ENCODE measurements around the gene C1orf116. TPM values are rescaled to one million over a fixed set of nuclear protein-coding genes. Genes with fewer than 3 reads are reported as not detected.

C1orf116 gene
- 1 to 10 TPM in 1 of 7 donors, under 1 TPM in 6; 0.09 to 1.0 (median 0.28) TPM for total RNA-seq
- polyA plus RNA-seq, result under 1 TPM in 2 of 3 donors, not detected in 1; 0.02 to 0.10 TPM
- long read RNA-seq, donor 1, result 0 reads
- long read RNA-seq, donor 2, result 0 reads

DNA sequence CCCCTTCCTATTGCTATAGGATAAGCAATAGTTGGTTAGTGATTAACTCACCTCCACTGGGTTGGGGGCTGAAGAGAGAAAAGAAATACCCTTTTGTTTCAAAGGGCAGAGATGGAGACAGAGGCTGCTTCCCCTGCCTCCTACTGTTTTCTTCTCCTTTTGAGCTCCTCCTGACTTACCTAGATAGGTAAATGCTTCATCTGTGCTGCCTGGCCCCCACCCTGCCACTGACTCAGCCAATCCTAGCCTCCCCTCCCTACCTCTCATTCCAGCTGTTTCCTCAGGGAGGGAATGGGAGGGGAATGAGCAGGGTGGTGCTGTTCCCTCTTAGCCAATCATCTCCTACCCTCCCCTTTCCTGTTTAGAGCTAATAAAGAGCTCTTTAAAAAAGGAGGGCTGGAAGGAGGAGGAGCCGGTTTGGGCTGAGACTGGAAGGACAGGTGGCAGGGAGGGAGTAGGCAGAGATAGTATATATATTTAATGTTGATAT lies at the start of gene C1orf116:
Gene C1orf116, minus strand, starts transcription at position 229 of the 490 bp plus-strand sequence. CDS start 5,158 bp downstream, outside the sequence.
- intact Hi-C loops (cut with DNase I; ENCODE audit: low total_unique reads), result no loop called here
- TF ChIP-seq CTCF (IDR thresholded peaks at IDR 0.05 in 8 of 11, conservative IDR thresholded peaks at IDR 0.05 in 3 of 11) (no peak), POLR2AphosphoS5 (IDR thresholded peaks at IDR 0.05) (no peak), POLR2A (IDR thresholded peaks at IDR 0.05) (no peak)
- Histone ChIP-seq H3K27me3 (replicated peaks in 1 of 7) (peaks cover 0 to 17% (median 0%) of the 10 kb centered on the region in 7 donors), H3K4me1 (peaks cover 0 to 10% (median 0%) of the 10 kb centered on the region in 6 donors), H3K9me3 (no peaks in the 10 kb centered on the region), H3K27ac (peak within 1 kb of the TSS in 4 of 8 donors; percentile 25 to 57 (median 43)), H3K4me3 (no peak within 1 kb of the TSS), H3K36me3 (no peaks in the 10 kb centered on the region)
- DNase-seq, result no peak
- 6 to 14% (median 8%) methylated on average over 1 of the region's 1 CpG for WGBS, 5 donors

- Histone ChIP-seq H3K9me3 (no peaks in the 10 kb centered on the region), H3K27ac (no peak overlapping the region), H3K27me3 (replicated peaks in 1 of 7) (no peaks in the 10 kb centered on the region), H3K36me3 (peaks cover 0 to 47% (median 0%) of the 10 kb centered on the region in 6 donors), H3K4me1 (peaks cover 0 to 29% (median 12%) of the 10 kb centered on the region in 6 donors), H3K4me3 (no peak overlapping the region)
- no peak for TF ChIP-seq POLR2A (IDR thresholded peaks at IDR 0.05)
- TF ChIP-seq CTCF (IDR thresholded peaks at IDR 0.05 in 8 of 11, conservative IDR thresholded peaks at IDR 0.05 in 3 of 11), result no peak
- no peak for DNase-seq
- 85 to 95% (median 89%) methylated on average over 2 of the region's 2 CpGs for WGBS, 5 donors
- intact Hi-C loops (cut with DNase I; ENCODE audit: low total_unique reads), result loop anchor here (5.0 kb wide), 2 partner anchors 240 to 325 kb away; partner anchors contain the start of gene CD55
Observed at GRCh38 chr1:207081806-207082205, 49.2 kb upstream of the C1orf116 start.

DNA sequence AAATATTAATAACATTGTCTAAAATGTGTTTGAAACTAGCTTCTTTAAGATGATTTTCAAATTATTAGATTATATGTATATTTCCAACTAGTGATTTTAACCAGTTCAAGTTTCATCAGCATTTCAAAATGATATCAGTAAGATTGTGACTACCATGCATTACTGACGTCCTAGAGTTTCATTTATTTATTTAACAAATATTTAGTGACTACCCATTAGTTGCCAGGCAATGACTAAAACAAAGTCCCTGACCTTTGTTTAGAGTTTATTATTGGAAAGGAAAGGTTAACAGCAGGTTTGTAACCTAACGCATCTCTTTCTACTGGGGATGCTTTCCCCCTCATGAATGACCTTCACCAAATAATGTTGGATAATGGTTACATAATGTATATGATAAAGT lies 48.5 kb upstream of the C1orf116 start:
- DNase-seq, result no peak
- H3K27ac ChIP-seq, result no peak overlapping the region
- no peaks in the 10 kb centered on the region for H3K27me3 ChIP-seq (replicated peaks in 1 of 7)
- WGBS, 5 donors, result 63 to 78% (median 77%) methylated on average over 2 of the region's 2 CpGs
- peaks cover 0 to 31% (median 12%) of the 10 kb centered on the region in 6 donors for H3K4me1 ChIP-seq
- H3K9me3 ChIP-seq, result no peaks in the 10 kb centered on the region
- intact Hi-C loops (cut with DNase I; ENCODE audit: low total_unique reads), result loop anchor here (5.0 kb wide), 2 partner anchors 241 to 326 kb away; partner anchors contain the start of gene CD55
- TF ChIP-seq POLR2AphosphoS5 (IDR thresholded peaks at IDR 0.05) (no peak), CTCF (IDR thresholded peaks at IDR 0.05 in 8 of 11, conservative IDR thresholded peaks at IDR 0.05 in 3 of 11) (no peak), POLR2A (IDR thresholded peaks at IDR 0.05) (no peak)
- H3K36me3 ChIP-seq, result peaks cover 0 to 54% (median 0%) of the 10 kb centered on the region in 6 donors
- no peak overlapping the region for H3K4me3 ChIP-seq

DNA sequence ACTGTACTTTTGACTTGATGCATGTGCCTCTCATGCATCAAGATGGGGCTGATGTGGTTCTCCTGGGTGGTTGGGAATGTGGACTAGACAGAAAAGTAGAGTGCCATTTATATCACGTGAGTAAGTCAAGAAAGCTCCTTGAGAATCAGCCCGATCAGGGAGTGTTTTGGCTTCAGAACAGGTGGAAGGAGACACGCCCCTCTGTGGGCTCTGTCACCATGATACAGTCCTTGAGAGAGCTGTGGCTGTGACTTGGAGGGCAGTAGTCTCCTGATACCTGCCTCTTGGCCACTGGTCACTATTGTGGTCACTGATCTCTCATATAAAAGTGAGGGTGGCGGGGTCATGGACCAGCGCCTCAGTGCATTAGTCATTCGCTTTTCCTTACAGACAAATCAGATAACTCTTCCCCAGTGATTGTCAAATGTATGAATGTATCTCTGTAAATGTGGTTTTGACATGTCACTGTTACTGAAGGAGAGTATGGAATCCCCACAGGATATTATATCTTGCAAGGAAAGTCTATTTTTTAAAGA lies 47.2 kb upstream of the C1orf116 start:
- Histone ChIP-seq H3K36me3 (peaks cover 0 to 67% (median 2%) of the 10 kb centered on the region in 6 donors), H3K27me3 (replicated peaks in 1 of 7) (no peaks in the 10 kb centered on the region), H3K9me3 (no peaks in the 10 kb centered on the region), H3K27ac (no peak overlapping the region), H3K4me1 (peaks cover 0 to 25% (median 8%) of the 10 kb centered on the region in 6 donors), H3K4me3 (no peak overlapping the region)
- intact Hi-C loops (cut with DNase I; ENCODE audit: low total_unique reads), result loop anchor here (5.0 to 10.0 kb wide), 3 partner anchors 75 to 328 kb away; partner anchors contain the start of gene CD55
- DNase-seq, result no peak
- WGBS, 5 donors, result 79 to 93% (median 92%) methylated on average over 6 of the region's 6 CpGs
- TF ChIP-seq POLR2AphosphoS5 (IDR thresholded peaks at IDR 0.05), result no peak
- TF ChIP-seq CTCF (IDR thresholded peaks at IDR 0.05 in 8 of 11, conservative IDR thresholded peaks at IDR 0.05 in 3 of 11), result no peak
- TF ChIP-seq POLR2A (IDR thresholded peaks at IDR 0.05), result no peak

Data from spleen (tissue), 13 donors.